Measurements from ENCODE around the gene RSF1.

GRCh38 chr11:77806993-77807392 lies 13.5 kb downstream of the RSF1 start:
- TF ChIP-seq CTCF (IDR thresholded peaks at IDR 0.05): no peak
- no peak for TF ChIP-seq POLR2A (IDR thresholded peaks at IDR 0.05)
